ENCODE results near the gene ASL. TPM values are rescaled to one million over a fixed set of nuclear protein-coding genes. Genes with fewer than 3 reads are reported as not detected.

Gene ASL
- total RNA-seq = 44.1 and 56.9 TPM in 2 replicates

DNA sequence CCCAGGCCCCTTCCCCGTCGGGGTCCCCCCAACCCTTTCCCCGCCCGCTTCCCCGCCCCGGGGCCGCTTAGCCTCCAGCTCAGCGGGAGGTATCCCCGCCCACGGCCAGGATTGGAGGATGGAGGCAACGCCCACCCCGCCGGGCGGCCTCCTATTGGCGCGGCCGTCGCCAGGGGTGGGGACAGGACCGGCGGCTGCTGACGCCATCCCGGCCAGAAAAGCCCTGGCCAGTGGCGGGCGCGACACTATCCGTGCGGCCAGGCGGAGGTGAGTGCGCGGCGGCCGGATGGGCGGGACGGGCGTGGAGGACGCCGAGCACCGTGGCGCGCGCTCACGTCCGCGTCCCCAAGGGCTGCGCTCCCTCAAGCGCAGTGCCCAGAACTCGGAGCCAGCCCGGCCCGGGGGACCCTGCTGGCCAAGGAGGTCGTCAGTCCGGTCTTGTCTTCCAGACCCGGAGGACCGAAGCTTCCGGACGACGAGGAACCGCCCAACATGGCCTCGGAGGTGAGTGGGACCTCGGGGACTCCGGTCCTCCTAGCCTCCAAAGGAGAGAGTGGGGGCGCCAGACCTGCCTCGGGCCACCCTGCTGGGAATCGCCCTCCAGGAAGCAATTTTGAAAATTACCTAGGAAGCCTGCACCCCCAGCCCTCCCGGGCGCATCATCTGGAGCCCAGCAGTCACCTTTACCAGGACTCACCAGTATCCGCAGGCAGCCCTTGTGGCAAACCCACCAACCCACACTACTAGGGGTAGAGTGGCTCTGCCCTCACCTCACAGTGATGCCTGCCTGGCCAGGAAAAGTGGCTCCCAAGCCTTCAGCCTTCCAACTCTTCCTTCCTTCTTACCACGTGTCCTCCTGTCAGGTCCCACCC, at the start of gene ASL:
Gene ASL, plus strand, starts transcription at position 230 of the 872 bp plus-strand sequence. Its CDS starts 263 bp downstream, at position 493.

DNA sequence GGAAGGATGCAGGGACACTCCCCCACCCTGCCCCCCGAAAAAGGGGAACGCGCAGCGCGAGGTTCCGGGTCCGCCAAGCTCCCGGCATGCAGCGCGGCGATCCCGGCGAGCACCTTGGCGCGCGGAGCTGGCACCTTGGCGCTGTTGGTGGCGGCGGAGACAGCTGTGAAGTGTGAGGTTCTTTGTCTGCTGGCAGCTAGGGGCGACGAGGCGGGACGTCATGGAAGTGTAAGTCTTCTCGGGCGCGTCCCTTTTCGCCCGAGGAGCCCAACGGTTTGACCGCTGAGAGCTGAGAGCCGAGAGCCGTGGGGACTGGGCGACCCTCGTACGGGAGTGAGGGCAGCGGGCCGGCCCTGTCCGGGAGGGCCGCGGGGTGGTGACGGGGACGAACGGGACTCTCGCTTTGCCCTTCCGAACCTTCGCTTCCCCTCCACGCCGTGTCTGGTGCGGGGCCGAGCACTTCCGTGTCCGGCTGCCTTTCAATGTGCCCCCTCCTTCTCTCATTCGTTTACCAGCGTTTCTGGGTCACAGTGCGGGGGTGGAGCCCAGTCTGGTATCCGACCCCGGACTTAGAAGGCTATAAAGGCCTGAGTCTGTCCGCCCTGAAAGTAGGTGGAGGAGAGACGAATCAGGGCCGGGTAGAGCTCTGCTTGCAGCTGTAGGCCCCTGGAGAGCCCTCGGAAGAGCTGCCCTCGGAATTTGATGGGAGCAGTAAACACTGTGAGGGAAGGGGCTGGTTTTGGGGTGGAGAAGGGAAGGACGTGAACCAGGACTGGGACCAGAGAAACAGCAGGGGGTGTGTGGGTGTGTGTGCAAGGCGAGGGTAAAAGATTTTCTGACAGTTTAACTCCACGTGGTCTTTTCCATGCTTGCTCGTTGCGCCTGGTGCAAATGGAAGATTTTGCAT, 39.4 kb downstream of the ASL start, which contains the start of gene CRCP:
Gene CRCP, plus strand, starts transcription at position 105 of the 907 bp plus-strand sequence. Its CDS starts 116 bp downstream, at position 221.

Other genes starting within 250 kb of the ASL start
- 14.3 and 19.5 TPM in 2 replicates for gene VKORC1L1, start 202.7 kb upstream of the ASL start, total RNA-seq
- 21.4 and 25.9 TPM in 2 replicates for gene GUSB, start 93.6 kb upstream of the ASL start, total RNA-seq
- 30.0 and 31.8 TPM in 2 replicates for gene CRCP, start 39.0 kb downstream of the ASL start, total RNA-seq
- 27.3 and 35.0 TPM in 2 replicates for gene TPST1, start 129.5 kb downstream of the ASL start, total RNA-seq